Neural progenitor cell (in vitro differentiated cells): ENCODE data around the gene MYB.

Experiments used
- CTCF ChIP-seq: fragments of 200-600 bp; sonication (generic); IDR thresholded peaks from 2 replicates; pipeline ENCODE4 v1.5.1; 2017; ENCODE audit warnings: antibody characterized with exemption, mild to moderate bottlenecking
- EZH2 ChIP-seq: fragments of 200-600 bp; sonication (generic); IDR thresholded peaks from 2 replicates; pipeline ENCODE4 v1.6.1; 2017; ENCODE audit warnings: antibody characterized with exemption, mild to moderate bottlenecking, moderate library complexity
- EZH2phosphoT487 ChIP-seq: fragments of 200-600 bp; sonication (generic); IDR thresholded peaks from 2 replicates; pipeline ENCODE4 v1.6.1; 2017; ENCODE audit warnings: antibody characterized with exemption

- TF ChIP-seq CTCF (no peak), EZH2phosphoT487 (no peak), EZH2 (no peak)
Observed at GRCh38 chr6:135165031-135165430, 16.1 kb upstream of the MYB start.
